Anterior cingulate cortex (tissue), 58 donors: ENCODE measurements around the gene MYLK4.
A peak's percentile ranks its signal among the peaks of the same experiment; 100 is the strongest.

Experiments
- DNase-seq, 58 donors: peaks; one replicate each; lab custom pipeline; 2025; lab: John Stamatoyannopoulos, UW

Gene MYLK4

GRCh38 chr6:2758980-2759379, 8.3 kb upstream of the MYLK4 start:
- DNase-seq = no peak

- DNase-seq = no peak
Measured at GRCh38 chr6:2756687-2757224, 6.0 kb upstream of the MYLK4 start.

GRCh38 chr6:2756241-2756640, 5.5 kb upstream of the MYLK4 start:
- DNase-seq = no peak

GRCh38 chr6:2755456-2755855, 4.7 kb upstream of the MYLK4 start:
- no peak for DNase-seq

- no peak for DNase-seq
Measured at GRCh38 chr6:2754911-2755310, 4.2 kb upstream of the MYLK4 start.

GRCh38 chr6:2754393-2754792, 3.7 kb upstream of the MYLK4 start:
- DNase-seq = no peak

GRCh38 chr6:2753743-2754142, 3.0 kb upstream of the MYLK4 start:
- no peak for DNase-seq

- peak in 2 of 58 donors; percentile 19 to 28 for DNase-seq
Measured at GRCh38 chr6:2753110-2753489, 2.4 kb upstream of the MYLK4 start.

- no peak for DNase-seq
Measured at GRCh38 chr6:2752477-2753109, 1.9 kb upstream of the MYLK4 start.

- DNase-seq = no peak
Measured at GRCh38 chr6:2751871-2752270, 1.1 kb upstream of the MYLK4 start.

- peak in 46 of 58 donors; percentile 8 to 73 (median 38) for DNase-seq
Measured at GRCh38 chr6:2749969-2750600, 637 bp downstream of the MYLK4 start.

GRCh38 chr6:2748183-2748582, 2.5 kb downstream of the MYLK4 start:
- no peak for DNase-seq

- DNase-seq = no peak
Measured at GRCh38 chr6:2746557-2747061, 4.1 kb downstream of the MYLK4 start.

- DNase-seq = no peak
Measured at GRCh38 chr6:2745246-2745645, 5.5 kb downstream of the MYLK4 start.

- DNase-seq = no peak
Measured at GRCh38 chr6:2744778-2745177, 5.9 kb downstream of the MYLK4 start.

GRCh38 chr6:2744209-2744771, 6.4 kb downstream of the MYLK4 start:
- peak in 21 of 58 donors; percentile 8 to 72 (median 30) for DNase-seq

GRCh38 chr6:2743280-2744208, 7.2 kb downstream of the MYLK4 start:
- DNase-seq = no peak

- DNase-seq = no peak
Measured at GRCh38 chr6:2741756-2742155, 9.0 kb downstream of the MYLK4 start.

GRCh38 chr6:2740581-2740980, 10.1 kb downstream of the MYLK4 start:
- DNase-seq = no peak

- no peak for DNase-seq
Measured at GRCh38 chr6:2739335-2739734, 11.4 kb downstream of the MYLK4 start.
